Left ventricle myocardium inferior (tissue), 1 donor: Measurements from ENCODE around the gene RIMS1. TPM values are rescaled to one million over a fixed set of nuclear protein-coding genes. Genes with fewer than 3 reads are reported as not detected.

Experiments used
- DNase-seq: peaks from one replicate; pipeline ENCODE4 v3.0.0-alpha.2; 2020
- H3K27ac ChIP-seq: fragments of 200-600 bp; replicated peaks from 2 replicates; pipeline ENCODE4 v1.8.0; 2021
- H3K27me3 ChIP-seq: fragments of 200-600 bp; 2 replicates; pipeline ENCODE4 v1.8.0; 2021; ENCODE audit warnings: low read depth
- H3K36me3 ChIP-seq: fragments of 200-600 bp; 2 replicates; pipeline ENCODE4 v1.8.0; 2021
- H3K4me1 ChIP-seq: fragments of 200-600 bp; 2 replicates; pipeline ENCODE4 v1.8.0; 2021
- H3K4me3 ChIP-seq: fragments of 200-600 bp; 2 replicates; pipeline ENCODE4 v1.8.0; 2021; ENCODE audit warnings: mild to moderate bottlenecking, moderate library complexity
- H3K9me3 ChIP-seq: fragments of 200-600 bp; replicated peaks from 2 replicates; pipeline ENCODE4 v1.8.0; 2021
- CTCF ChIP-seq: fragments of 200-600 bp; IDR thresholded peaks from 2 replicates; pipeline ENCODE4 v1.8.0; 2021; ENCODE audit warnings: antibody characterized with exemption, mild to moderate bottlenecking, borderline replicate concordance
- intact Hi-C: fragments of 100-400 bp; cut with micrococcal nuclease; formaldehyde crosslinking; loops from one replicate; pipeline ENCODE4 v1.11.0; 2022
- total RNA-seq: library from RNA; stranded (reverse); fragmentation: NEBNext Ultra II Directional; extraction: Animal tissue kit (Norgen Biotek cat#: 25700); gene quantifications from one replicate; pipeline ENCODE4 v1.2.1, GENCODE V29; 2021
- donor health status: DM: no; HTN: yes; CAD: no; lungs with severe emphysema.

Gene RIMS1
- total RNA-seq, 1 donor from 2014 or later: 0.93 TPM

DNA sequence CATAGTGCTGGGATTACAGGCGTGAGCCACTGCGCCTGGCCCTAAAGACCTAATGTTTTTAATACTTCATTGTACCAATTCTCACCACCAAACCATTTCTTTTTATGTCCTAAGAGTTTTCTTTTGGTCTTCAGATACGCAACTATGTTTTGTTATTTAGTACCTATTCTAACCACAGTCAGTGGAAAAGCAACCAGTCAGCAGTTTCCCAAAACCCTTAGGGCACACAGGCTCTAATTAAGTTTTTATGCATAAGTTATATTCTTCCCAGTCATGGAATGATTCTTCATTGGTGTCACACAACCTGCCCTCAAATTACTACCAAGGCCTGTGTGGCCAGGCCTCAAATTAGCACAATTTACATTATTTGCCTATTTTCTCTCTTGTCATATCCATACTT is 487.8 kb downstream of the RIMS1 start:
- no peak overlapping the region for H3K4me3 ChIP-seq
- intact Hi-C loops: no loop called here
- no peak overlapping the region for H3K27ac ChIP-seq
- no peak for DNase-seq
- no peaks in the 10 kb centered on the region for H3K27me3 ChIP-seq
- no peaks in the 10 kb centered on the region for H3K36me3 ChIP-seq
- H3K4me1 ChIP-seq: no peaks in the 10 kb centered on the region
- H3K9me3 ChIP-seq: no peaks in the 10 kb centered on the region
- no peak for TF ChIP-seq CTCF

GRCh38 chr6:72374857-72375256 is 488.5 kb downstream of the RIMS1 start:
- Histone ChIP-seq H3K4me1 (no peaks in the 10 kb centered on the region), H3K27me3 (no peaks in the 10 kb centered on the region), H3K9me3 (no peaks in the 10 kb centered on the region), H3K27ac (no peak overlapping the region), H3K36me3 (no peaks in the 10 kb centered on the region), H3K4me3 (no peak overlapping the region)
- intact Hi-C loops: no loop called here
- DNase-seq: no peak
- TF ChIP-seq CTCF: no peak

- no peaks in the 10 kb centered on the region for H3K27me3 ChIP-seq
- H3K4me3 ChIP-seq: no peak overlapping the region
- no peaks in the 10 kb centered on the region for H3K36me3 ChIP-seq
- intact Hi-C loops: no loop called here
- no peak overlapping the region for H3K27ac ChIP-seq
- TF ChIP-seq CTCF: no peak
- no peak for DNase-seq
- no peaks in the 10 kb centered on the region for H3K4me1 ChIP-seq
- no peaks in the 10 kb centered on the region for H3K9me3 ChIP-seq
Measured at GRCh38 chr6:72376736-72377135, 490.4 kb downstream of the RIMS1 start.

- DNase-seq: no peak
- no peaks in the 10 kb centered on the region for H3K36me3 ChIP-seq
- H3K4me3 ChIP-seq: no peak overlapping the region
- intact Hi-C loops: no loop called here
- no peaks in the 10 kb centered on the region for H3K27me3 ChIP-seq
- no peak for TF ChIP-seq CTCF
- no peaks in the 10 kb centered on the region for H3K4me1 ChIP-seq
- H3K9me3 ChIP-seq: no peaks in the 10 kb centered on the region
- H3K27ac ChIP-seq: no peak overlapping the region
Measured at GRCh38 chr6:72381076-72381475, 494.7 kb downstream of the RIMS1 start.

GRCh38 chr6:72382602-72383529 is 496.5 kb downstream of the RIMS1 start:
- Histone ChIP-seq H3K27me3 (no peaks in the 10 kb centered on the region), H3K27ac (no peak overlapping the region), H3K4me1 (no peaks in the 10 kb centered on the region), H3K9me3 (no peaks in the 10 kb centered on the region), H3K4me3 (no peak overlapping the region), H3K36me3 (no peaks in the 10 kb centered on the region)
- no peak for TF ChIP-seq CTCF
- intact Hi-C loops: no loop called here
- DNase-seq: no peak
